ENCODE data around the gene CAMTA1. TPM values are rescaled to one million over a fixed set of nuclear protein-coding genes. Genes with fewer than 3 reads are reported as not detected.
A peak's percentile ranks its signal among the peaks of the same experiment; 100 is the strongest.

Gene CAMTA1
- total and polyA plus RNA-seq, 8 donors = 13.0 to 54.2 (median 23.6) TPM

GRCh38 chr1:7808253-7808844, 1023.1 kb downstream of the CAMTA1 start:
- Histone ChIP-seq H3K4me1 (no peaks in the 10 kb centered on the region), H3K36me3 (peaks cover 0 to 76% (median 21%) of the 10 kb centered on the region in 3 donors), H3K9me3 (no peaks in the 10 kb centered on the region), H3K4me3 (no peak overlapping the region), H3K27me3 (no peaks in the 10 kb centered on the region), H3K27ac (no peak overlapping the region)
- FAIRE-seq (no peak), ATAC-seq (peak in 2 of 4 donors; percentile 49 to 61), DNase-seq (no peak)
- intact Hi-C loops (cut with DNase I) = no loop called here
- WGBS, 2 donors = 48 to 52% methylated on average over 1 of the region's 1 CpG
- peak in 3 of 4 donors; percentile 14 to 27 (median 17) for TF ChIP-seq CTCF (IDR thresholded peaks at IDR 0.05)

- Histone ChIP-seq H3K36me3 (peaks cover 0 to 70% (median 10%) of the 10 kb centered on the region in 3 donors), H3K4me1 (no peaks in the 10 kb centered on the region), H3K9me3 (no peaks in the 10 kb centered on the region), H3K27me3 (no peaks in the 10 kb centered on the region), H3K4me3 (no peak overlapping the region), H3K27ac (no peak overlapping the region)
- no peak for DNase-seq
- no peak for TF ChIP-seq CTCF (IDR thresholded peaks at IDR 0.05)
- intact Hi-C loops (cut with DNase I) = no loop called here
- 94% methylated on average over 13 of the region's 13 CpGs for WGBS, 2 donors
- FAIRE-seq = no peak
- no peak for ATAC-seq
These were observed 1024.5 kb downstream of the CAMTA1 start for GRCh38 chr1:7809742-7810141.

GRCh38 chr1:7810395-7810794, 1025.1 kb downstream of the CAMTA1 start:
- Histone ChIP-seq H3K36me3 (peaks cover 0 to 64% (median 5%) of the 10 kb centered on the region in 3 donors), H3K9me3 (no peaks in the 10 kb centered on the region), H3K27me3 (no peaks in the 10 kb centered on the region), H3K4me1 (no peaks in the 10 kb centered on the region), H3K4me3 (no peak overlapping the region), H3K27ac (no peak overlapping the region)
- no peak for TF ChIP-seq CTCF (IDR thresholded peaks at IDR 0.05)
- FAIRE-seq (no peak), DNase-seq (no peak), ATAC-seq (no peak)
- intact Hi-C loops (cut with DNase I) = no loop called here
- 91% methylated on average over 7 of the region's 7 CpGs for WGBS, 2 donors

GRCh38 chr1:7811476-7811875, 1026.2 kb downstream of the CAMTA1 start:
- ATAC-seq (no peak), FAIRE-seq (no peak), DNase-seq (no peak)
- H3K9me3 ChIP-seq = no peaks in the 10 kb centered on the region
- 93 to 97% methylated on average over 6 of the region's 6 CpGs for WGBS, 2 donors
- peaks cover 0 to 56% (median 5%) of the 10 kb centered on the region in 3 donors for H3K36me3 ChIP-seq
- no peaks in the 10 kb centered on the region for H3K27me3 ChIP-seq
- no peak overlapping the region for H3K27ac ChIP-seq
- no peaks in the 10 kb centered on the region for H3K4me1 ChIP-seq
- TF ChIP-seq CTCF (IDR thresholded peaks at IDR 0.05) = no peak
- intact Hi-C loops (cut with DNase I) = no loop called here
- no peak overlapping the region for H3K4me3 ChIP-seq

GRCh38 chr1:7813677-7814373, 1028.6 kb downstream of the CAMTA1 start:
- no peak for TF ChIP-seq CTCF (IDR thresholded peaks at IDR 0.05)
- WGBS, 2 donors = 94 to 100% methylated on average over 3 of the region's 3 CpGs
- FAIRE-seq = no peak

More at GRCh38 chr1:7813677-7814373, 1028.6 kb downstream of the CAMTA1 start:
- ATAC-seq = no peak
- intact Hi-C loops (cut with DNase I) = no loop called here
- no peak for DNase-seq
- no peaks in the 10 kb centered on the region for H3K27me3 ChIP-seq
- H3K4me1 ChIP-seq = no peaks in the 10 kb centered on the region
- H3K4me3 ChIP-seq = no peak overlapping the region
- peaks cover 0 to 52% (median 5%) of the 10 kb centered on the region in 3 donors for H3K36me3 ChIP-seq
- no peak overlapping the region for H3K27ac ChIP-seq
- H3K9me3 ChIP-seq = no peaks in the 10 kb centered on the region
